ENCODE data around the gene MRTFA. TPM values are rescaled to one million over a fixed set of nuclear protein-coding genes. Genes with fewer than 3 reads are reported as not detected.

Gene MRTFA
- total RNA-seq, 1 donor from 2014 or later: 68.4 TPM

GRCh38 chr22:40524392-40525249 is 111.9 kb downstream of the MRTFA start:
- Mint-ChIP-seq H3K27ac (ENCODE audit: unreplicated experiment) (no peak overlapping the region), H3K36me3 (ENCODE audit: low read depth, unreplicated experiment) (no peaks in the 10 kb centered on the region), H3K27me3 (ENCODE audit: unreplicated experiment) (no peaks in the 10 kb centered on the region), H3K4me3 (ENCODE audit: unreplicated experiment) (no peak overlapping the region), H3K4me1 (ENCODE audit: unreplicated experiment) (no peaks in the 10 kb centered on the region), H3K9me3 (ENCODE audit: unreplicated experiment) (no peaks in the 10 kb centered on the region)
- TF ChIP-seq CTCF (IDR thresholded peaks at IDR 0.05; ENCODE audit: unreplicated experiment): no peak
- no peak for DNase-seq (ENCODE audit: low spot score)

- no peak overlapping the region for H3K27ac Mint-ChIP-seq (ENCODE audit: unreplicated experiment)
- no peaks in the 10 kb centered on the region for H3K4me1 Mint-ChIP-seq (ENCODE audit: unreplicated experiment)
- no peaks in the 10 kb centered on the region for H3K27me3 Mint-ChIP-seq (ENCODE audit: unreplicated experiment)
- H3K36me3 Mint-ChIP-seq (ENCODE audit: low read depth, unreplicated experiment): peaks cover 2% of the 10 kb centered on the region
- no peaks in the 10 kb centered on the region for H3K9me3 Mint-ChIP-seq (ENCODE audit: unreplicated experiment)
- no peak overlapping the region for H3K4me3 Mint-ChIP-seq (ENCODE audit: unreplicated experiment)
- TF ChIP-seq CTCF (IDR thresholded peaks at IDR 0.05; ENCODE audit: unreplicated experiment): no peak
- DNase-seq (ENCODE audit: low spot score): no peak
Measured at GRCh38 chr22:40522141-40522540, 114.4 kb downstream of the MRTFA start.

GRCh38 chr22:40521046-40521445 is 115.5 kb downstream of the MRTFA start:
- TF ChIP-seq CTCF (IDR thresholded peaks at IDR 0.05; ENCODE audit: unreplicated experiment): no peak
- DNase-seq (ENCODE audit: low spot score): no peak
- no peaks in the 10 kb centered on the region for H3K4me1 Mint-ChIP-seq (ENCODE audit: unreplicated experiment)
- H3K36me3 Mint-ChIP-seq (ENCODE audit: low read depth, unreplicated experiment): peaks cover 4% of the 10 kb centered on the region
- H3K9me3 Mint-ChIP-seq (ENCODE audit: unreplicated experiment): no peaks in the 10 kb centered on the region
- no peak overlapping the region for H3K27ac Mint-ChIP-seq (ENCODE audit: unreplicated experiment)
- H3K27me3 Mint-ChIP-seq (ENCODE audit: unreplicated experiment): no peaks in the 10 kb centered on the region
- H3K4me3 Mint-ChIP-seq (ENCODE audit: unreplicated experiment): no peak overlapping the region

GRCh38 chr22:40520562-40520961 is 116.0 kb downstream of the MRTFA start:
- H3K27me3 Mint-ChIP-seq (ENCODE audit: unreplicated experiment): no peaks in the 10 kb centered on the region
- no peak for TF ChIP-seq CTCF (IDR thresholded peaks at IDR 0.05; ENCODE audit: unreplicated experiment)
- peaks cover 4% of the 10 kb centered on the region for H3K36me3 Mint-ChIP-seq (ENCODE audit: low read depth, unreplicated experiment)
- H3K27ac Mint-ChIP-seq (ENCODE audit: unreplicated experiment): no peak overlapping the region
- no peak for DNase-seq (ENCODE audit: low spot score)
- H3K4me3 Mint-ChIP-seq (ENCODE audit: unreplicated experiment): no peak overlapping the region
- H3K4me1 Mint-ChIP-seq (ENCODE audit: unreplicated experiment): no peaks in the 10 kb centered on the region
- no peaks in the 10 kb centered on the region for H3K9me3 Mint-ChIP-seq (ENCODE audit: unreplicated experiment)

- Mint-ChIP-seq H3K27me3 (ENCODE audit: unreplicated experiment) (no peaks in the 10 kb centered on the region), H3K9me3 (ENCODE audit: unreplicated experiment) (no peaks in the 10 kb centered on the region), H3K27ac (ENCODE audit: unreplicated experiment) (no peak overlapping the region), H3K4me1 (ENCODE audit: unreplicated experiment) (no peaks in the 10 kb centered on the region), H3K4me3 (ENCODE audit: unreplicated experiment) (no peak overlapping the region), H3K36me3 (ENCODE audit: low read depth, unreplicated experiment) (peaks cover 4% of the 10 kb centered on the region)
- no peak for DNase-seq (ENCODE audit: low spot score)
- TF ChIP-seq CTCF (IDR thresholded peaks at IDR 0.05; ENCODE audit: unreplicated experiment): no peak
Measured at GRCh38 chr22:40519948-40520331, 116.6 kb downstream of the MRTFA start.
